Common myeloid progenitor, CD34-positive (primary cell): ENCODE results near the gene RAB17.

Experiments
- CTCF ChIA-PET: fragments of 350-600 bp; sonication (Branson Sonifier 250); formaldehyde crosslinking; loops from one replicate; lab custom pipeline; 2021; ENCODE audit warnings: antibody characterized with exemption; lab: Charles Lee
- POLR2A ChIA-PET: fragments of 350-600 bp; sonication (Branson Sonifier 250); formaldehyde crosslinking; loops from one replicate; lab custom pipeline; 2021; ENCODE audit warnings: antibody characterized with exemption; lab: Charles Lee
- DNase-seq, 3 donors: peaks; one replicate each; pipeline versions ENCODE4 v3.0.0 to v3.0.0-alpha.2; 2013
- H3K27ac ChIP-seq, 2 experiments: 1 replicate in 1 of 2; 2 replicates in 1 of 2; pipeline ENCODE4 v1.7.0; 2013; ENCODE audit warnings: inconsistent platforms in 2 of 2, low read length in 2 of 2, mild to moderate bottlenecking in 2 of 2, low read depth in 1 of 2, moderate library complexity in 1 of 2; ENCODE audit not compliant: severe bottlenecking in 2 of 2, insufficient read depth in 1 of 2, poor library complexity in 1 of 2
- H3K27me3 ChIP-seq, 5 experiments: replicated peaks in 2 of 5; 1 replicate in 3 of 5; 2 replicates in 2 of 5; pipeline versions ENCODE4 v1.6.1 to v1.7.0; 2013; ENCODE audit warnings: low read length in 4 of 5, mild to moderate bottlenecking in 2 of 5, moderate library complexity in 2 of 5, inconsistent platforms in 1 of 5; ENCODE audit not compliant: insufficient read depth in 5 of 5, control insufficient read depth in 4 of 5
- H3K36me3 ChIP-seq, 4 experiments: 1 replicate in 2 of 4; 2 replicates in 2 of 4; pipeline versions ENCODE4 v1.6.1 to v1.7.0; 2013; ENCODE audit warnings: low read length in 3 of 4, control low read depth in 1 of 4, mild to moderate bottlenecking in 1 of 4; ENCODE audit not compliant: control insufficient read depth in 4 of 4, insufficient read depth in 4 of 4
- H3K4me1 ChIP-seq, 4 experiments: 1 replicate in 3 of 4; 2 replicates in 1 of 4; pipeline versions ENCODE4 v1.6.1 to v1.7.1; 2013; ENCODE audit warnings: low read length in 3 of 4, mild to moderate bottlenecking in 3 of 4, control low read depth in 1 of 4, inconsistent platforms in 1 of 4, moderate library complexity in 1 of 4; ENCODE audit not compliant: control insufficient read depth in 4 of 4, insufficient read depth in 4 of 4; ENCODE audit errors: control extremely low read depth in 1 of 4
- H3K4me3 ChIP-seq, 7 experiments: 1 replicate in 4 of 7; 2 replicates in 3 of 7; pipeline versions ENCODE4 v1.5.1 to v1.7.0; 2013; ENCODE audit warnings: mild to moderate bottlenecking in 7 of 7, low read length in 6 of 7, moderate library complexity in 6 of 7, inconsistent platforms in 2 of 7, low read depth in 2 of 7, control low read depth in 1 of 7; ENCODE audit not compliant: insufficient read depth in 4 of 7, control insufficient read depth in 1 of 7; ENCODE audit errors: extremely low read depth in 1 of 7
- H3K9me3 ChIP-seq, 5 experiments: 1 replicate in 4 of 5; 2 replicates in 1 of 5; pipeline versions ENCODE4 v1.6.1 to v1.7.1; 2013; ENCODE audit warnings: low read length in 4 of 5, mild to moderate bottlenecking in 2 of 5, inconsistent platforms in 1 of 5, low read depth in 1 of 5, moderate library complexity in 1 of 5; ENCODE audit not compliant: control insufficient read depth in 4 of 5, insufficient read depth in 2 of 5; ENCODE audit errors: control extremely low read depth in 1 of 5
- WGBS: methylation state at CpG from one replicate; pipeline ENCODE4 v1.1.5; 2013; ENCODE audit not compliant: insufficient coverage; 5-methylcytosine and 5-hydroxymethylcytosine counted together

The RAB17 gene

DNA sequence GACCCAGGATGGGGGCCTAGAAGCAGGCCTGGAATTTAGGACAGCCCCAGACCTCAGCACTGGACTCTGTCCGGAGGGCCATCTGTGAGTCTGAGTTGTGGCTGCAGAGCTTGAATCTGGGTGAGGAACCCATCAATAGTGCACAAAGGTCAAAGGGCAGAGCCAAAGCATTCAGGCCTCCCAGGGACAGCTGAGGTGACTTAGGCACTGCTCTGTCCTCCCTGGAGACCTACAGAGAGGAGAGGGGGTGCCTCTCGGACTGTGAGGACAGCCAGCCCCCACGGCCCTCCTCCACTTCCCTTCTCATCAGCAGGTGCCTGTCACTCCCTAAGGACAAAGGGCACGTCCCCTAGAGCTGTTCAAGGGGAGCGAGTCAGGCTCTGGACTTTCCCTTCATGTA is 49.3 kb downstream of the RAB17 start:
- 94% methylated on average over 5 of the region's 5 CpGs for WGBS
- no peak for DNase-seq
- Histone ChIP-seq H3K27me3 (no peaks in the 10 kb centered on the region), H3K9me3 (peaks cover 0 to 6% (median 0%) of the 10 kb centered on the region in 5 experiments), H3K4me3 (no peak overlapping the region), H3K36me3 (no peaks in the 10 kb centered on the region), H3K27ac (no peak overlapping the region), H3K4me1 (no peaks in the 10 kb centered on the region)
- ChIA-PET CTCF (interaction anchor here (1.0 to 1.7 kb wide), 4 partner anchors 29 to 36 kb away, joined by 3 to 9 read pairs (median 3); no protein-coding TSS in a partner anchor), POLR2A (no interaction called here)

DNA sequence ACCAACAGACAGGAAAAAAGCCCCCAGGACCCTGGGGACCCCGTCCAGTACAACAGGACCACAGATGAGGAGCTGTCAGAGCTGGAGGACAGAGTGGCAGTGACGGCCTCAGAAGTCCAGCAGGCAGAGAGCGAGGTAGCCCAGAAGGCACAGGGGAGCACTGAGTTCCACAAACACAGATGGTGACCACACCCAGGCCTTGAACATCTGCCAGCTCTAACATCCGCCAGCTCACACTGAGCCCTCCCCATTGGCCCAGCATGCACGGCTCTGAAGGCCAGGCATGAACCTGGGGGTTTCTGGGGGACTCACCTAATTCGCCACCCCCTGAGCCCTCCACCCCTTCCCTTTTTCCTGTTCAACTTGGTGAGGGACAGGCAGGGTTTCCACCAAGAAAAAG is 49.7 kb downstream of the RAB17 start:
- Histone ChIP-seq H3K4me3 (no peak overlapping the region), H3K27ac (no peak overlapping the region), H3K9me3 (peaks cover 0 to 6% (median 0%) of the 10 kb centered on the region in 5 experiments), H3K4me1 (no peaks in the 10 kb centered on the region), H3K36me3 (no peaks in the 10 kb centered on the region), H3K27me3 (no peaks in the 10 kb centered on the region)
- CTCF ChIA-PET: interaction anchor here (1.0 to 1.7 kb wide), 4 partner anchors 28 to 36 kb away, joined by 3 to 9 read pairs (median 3); no protein-coding TSS in a partner anchor
- POLR2A ChIA-PET: no interaction called here
- DNase-seq: peak in 2 of 3 donors; percentile 40 to 45
- WGBS: 67% methylated on average over 6 of the region's 6 CpGs

GRCh38 chr2:237540223-237540775 is 50.2 kb downstream of the RAB17 start:
- H3K4me1 ChIP-seq: no peaks in the 10 kb centered on the region
- no peak overlapping the region for H3K27ac ChIP-seq
- no peaks in the 10 kb centered on the region for H3K27me3 ChIP-seq
- WGBS: 95% methylated on average over 11 of the region's 13 CpGs
- ChIA-PET POLR2A (no interaction called here), CTCF (interaction anchor here (1.3 to 1.7 kb wide), 3 partner anchors 28 to 31 kb away, joined by 3 to 9 read pairs (median 3); no protein-coding TSS in a partner anchor)
- no peaks in the 10 kb centered on the region for H3K36me3 ChIP-seq
- DNase-seq: no peak
- no peak overlapping the region for H3K4me3 ChIP-seq
- H3K9me3 ChIP-seq: peaks cover 0 to 6% (median 0%) of the 10 kb centered on the region in 5 experiments

DNA sequence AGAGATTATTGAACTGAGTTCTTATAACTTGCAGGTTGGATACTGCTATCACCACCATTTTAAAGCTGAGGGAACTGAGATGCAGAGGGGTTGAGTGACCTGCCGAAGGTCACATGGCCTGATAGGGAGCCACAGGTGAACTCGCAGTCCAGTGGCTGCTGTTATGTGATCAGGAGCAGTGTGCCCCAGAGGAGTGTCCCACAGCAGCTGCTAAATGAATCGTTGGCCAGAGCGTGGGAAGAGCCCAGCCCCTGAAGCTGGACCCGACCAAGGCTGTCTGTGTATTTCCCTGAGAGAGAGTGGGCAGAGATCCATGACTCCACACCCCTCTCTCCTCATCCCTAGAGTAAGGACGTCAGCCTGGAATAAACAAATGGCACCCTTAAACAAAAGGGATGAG is 50.9 kb downstream of the RAB17 start:
- Histone ChIP-seq H3K4me3 (no peak overlapping the region), H3K4me1 (no peaks in the 10 kb centered on the region), H3K27me3 (no peaks in the 10 kb centered on the region), H3K27ac (no peak overlapping the region), H3K9me3 (peaks cover 0 to 6% (median 0%) of the 10 kb centered on the region in 5 experiments), H3K36me3 (no peaks in the 10 kb centered on the region)
- no peak for DNase-seq
- CTCF ChIA-PET: interaction anchor here (1.7 kb wide), 1 partner anchor 30 kb away, joined by 3 read pairs; no protein-coding TSS in a partner anchor
- WGBS: 100% methylated on average over 2 of the region's 6 CpGs
- POLR2A ChIA-PET: no interaction called here

DNA sequence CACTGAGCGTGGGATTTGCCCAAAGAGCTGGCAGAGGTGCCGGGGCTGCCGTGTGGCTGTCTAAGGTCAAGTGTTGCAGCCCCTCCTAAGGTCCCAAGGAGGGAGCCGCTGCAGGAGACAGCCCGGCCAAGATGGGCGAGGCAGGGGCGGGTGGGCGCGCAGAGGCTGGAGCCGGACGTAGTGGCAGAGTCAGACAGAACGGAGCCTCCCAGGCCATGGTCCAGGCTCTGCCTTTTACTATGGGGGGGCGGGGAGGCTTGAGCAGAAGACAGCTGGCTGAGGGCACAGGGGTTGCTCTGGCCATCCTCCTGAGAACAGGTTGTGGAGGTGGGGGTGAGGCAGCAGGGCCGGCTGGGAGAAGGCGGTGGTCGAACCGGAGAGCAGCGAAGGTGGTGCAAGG is 51.6 kb downstream of the RAB17 start:
- ChIA-PET POLR2A (no interaction called here), CTCF (no interaction called here)
- Histone ChIP-seq H3K27me3 (no peaks in the 10 kb centered on the region), H3K4me3 (no peak overlapping the region), H3K27ac (no peak overlapping the region), H3K36me3 (no peaks in the 10 kb centered on the region), H3K4me1 (no peaks in the 10 kb centered on the region), H3K9me3 (peaks cover 0 to 6% (median 0%) of the 10 kb centered on the region in 5 experiments)
- no peak for DNase-seq
- 98% methylated on average over 15 of the region's 18 CpGs for WGBS

DNA sequence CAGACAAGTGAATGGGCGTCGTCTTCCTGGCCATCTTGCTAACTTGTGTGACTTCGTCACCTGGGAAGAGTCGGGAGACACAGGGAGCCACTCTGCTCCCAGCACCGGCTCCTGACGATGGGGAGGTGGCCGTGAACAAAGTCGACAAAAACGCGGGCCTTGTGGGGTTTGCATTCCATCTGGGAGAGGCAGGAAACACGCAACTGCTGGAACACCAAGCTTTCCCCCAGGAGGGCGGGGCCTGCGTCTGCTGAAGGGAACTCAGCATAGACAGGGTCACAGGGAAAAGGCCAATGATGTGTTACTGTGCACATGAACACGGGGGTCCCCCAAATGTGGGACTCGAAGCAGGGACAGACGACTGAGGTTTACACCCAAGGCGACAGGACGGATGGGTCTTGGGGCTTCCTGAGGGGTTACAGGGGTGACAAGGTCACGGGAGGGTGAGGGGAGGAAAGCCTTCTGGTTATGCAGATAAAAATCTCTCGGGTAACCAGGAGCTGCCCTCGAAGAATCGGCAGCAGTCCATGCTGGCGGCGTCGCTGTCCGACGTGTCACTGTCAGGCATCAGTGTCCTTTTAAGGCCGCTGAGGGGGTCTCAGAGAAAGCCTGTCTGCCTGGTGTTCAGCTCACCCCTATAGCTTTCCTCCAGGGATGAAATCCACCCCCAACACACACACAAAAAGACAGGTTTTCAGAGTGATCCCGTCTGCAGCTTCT is 52.4 kb downstream of the RAB17 start:
- ChIA-PET CTCF (no interaction called here), POLR2A (no interaction called here)

GRCh38 chr2:237536617-237537016 is 53.9 kb downstream of the RAB17 start:
- 95% methylated on average over 9 of the region's 9 CpGs for WGBS
- H3K4me3 ChIP-seq: no peak overlapping the region
- DNase-seq: no peak
- ChIA-PET CTCF (no interaction called here), POLR2A (no interaction called here)
- H3K36me3 ChIP-seq: no peaks in the 10 kb centered on the region
- no peaks in the 10 kb centered on the region for H3K27me3 ChIP-seq
- no peak overlapping the region for H3K27ac ChIP-seq
- peaks cover 0 to 4% (median 0%) of the 10 kb centered on the region in 4 experiments for H3K4me1 ChIP-seq
- no peaks in the 10 kb centered on the region for H3K9me3 ChIP-seq

More for the DNA sequence above, 52.4 kb downstream of the RAB17 start:
- H3K9me3 ChIP-seq: peaks cover 0 to 6% (median 0%) of the 10 kb centered on the region in 5 experiments
- no peak overlapping the region for H3K27ac ChIP-seq
- 78% methylated on average over 28 of the region's 29 CpGs for WGBS
- H3K4me1 ChIP-seq: no peaks in the 10 kb centered on the region
- H3K4me3 ChIP-seq: no peak overlapping the region
- no peaks in the 10 kb centered on the region for H3K36me3 ChIP-seq
- no peaks in the 10 kb centered on the region for H3K27me3 ChIP-seq
- no peak for DNase-seq
